ACC112 (cell line): ENCODE data around the gene TM9SF3.
A peak's percentile ranks its signal among the peaks of the same experiment; 100 is the strongest.

Source experiments
- H2AFZ ChIP-seq: fragments of 200-600 bp; sonication (generic); one replicate; pipeline ENCODE4 v1.6.0; 2017; ENCODE audit warnings: antibody characterized with exemption, low read length; ENCODE audit not compliant: unreplicated experiment
- H3K27ac ChIP-seq: fragments of 200-600 bp; sonication (generic); 2 replicates; pipeline ENCODE4 v1.5.1; 2014; ENCODE audit warnings: low read depth, mild to moderate bottlenecking, antibody characterized with exemption, low read length, moderate library complexity
- H3K27me3 ChIP-seq: fragments of 200-600 bp; sonication (generic); 2 replicates; pipeline ENCODE4 v1.6.1; 2014; ENCODE audit warnings: mild to moderate bottlenecking, antibody characterized with exemption, low read length, moderate library complexity, mixed read lengths; ENCODE audit not compliant: insufficient read depth
- H3K36me3 ChIP-seq: fragments of 200-600 bp; sonication (generic); 2 replicates; pipeline ENCODE4 v1.6.1; 2016; ENCODE audit warnings: mild to moderate bottlenecking, antibody characterized with exemption, low read length, moderate library complexity, mixed read lengths; ENCODE audit not compliant: insufficient read depth
- H3K4me1 ChIP-seq: fragments of 200-600 bp; sonication (generic); one replicate; pipeline ENCODE4 v1.6.1; 2016; ENCODE audit warnings: low read length, mixed read lengths; ENCODE audit not compliant: insufficient read depth, unreplicated experiment, control insufficient read depth
- H3K4me3 ChIP-seq: fragments of 200-600 bp; sonication (generic); 2 replicates; pipeline ENCODE4 v1.5.1; 2014; ENCODE audit warnings: mild to moderate bottlenecking, low read depth, low read length
- H3K79me2 ChIP-seq: fragments of 200-600 bp; sonication (generic); one replicate; pipeline ENCODE4 v1.6.0; 2016; ENCODE audit warnings: low read length; ENCODE audit not compliant: control insufficient read depth, unreplicated experiment, insufficient read depth

The TM9SF3 gene

DNA sequence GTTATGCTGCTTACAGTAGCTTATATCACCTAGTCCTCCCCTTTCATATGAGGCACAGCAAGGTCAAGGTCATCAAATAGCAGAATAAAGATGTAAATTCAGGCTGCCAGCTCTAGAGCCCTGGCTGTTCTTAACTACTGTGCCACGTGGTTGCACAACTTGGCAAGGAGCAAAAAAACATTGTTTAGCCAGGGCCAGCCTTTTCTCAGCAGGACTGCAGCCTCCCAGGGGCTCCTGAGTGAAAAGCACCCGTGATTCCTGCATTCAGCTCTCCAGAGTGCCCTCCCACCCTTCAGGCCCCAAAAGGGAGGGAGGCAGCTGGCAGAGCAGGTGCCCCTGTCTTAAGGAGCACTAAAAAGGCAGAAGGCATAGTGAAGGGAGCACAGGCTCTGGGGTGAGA lies 31.8 kb upstream of the TM9SF3 start:
- H2AFZ ChIP-seq: no peak overlapping the region
- H3K4me1 ChIP-seq: peaks cover 14% of the 10 kb centered on the region
- H3K36me3 ChIP-seq: no peaks in the 10 kb centered on the region
- peaks cover 5% of the 10 kb centered on the region; the same call in 1 of the 2 replicates for H3K27me3 ChIP-seq
- H3K27ac ChIP-seq: no peak overlapping the region
- no peak overlapping the region for H3K4me3 ChIP-seq
- H3K79me2 ChIP-seq: no peaks in the 10 kb centered on the region

GRCh38 chr10:96616961-96617360 lies 30.1 kb upstream of the TM9SF3 start:
- Histone ChIP-seq H3K36me3 (no peaks in the 10 kb centered on the region), H3K27ac (no peak overlapping the region)

GRCh38 chr10:96614515-96614914 lies 27.7 kb upstream of the TM9SF3 start:
- Histone ChIP-seq H3K4me1 (peaks cover 18% of the 10 kb centered on the region), H3K27ac (no peak overlapping the region), H3K4me3 (peak overlapping the region; percentile 36; the same call in 1 of the 2 replicates), H3K36me3 (no peaks in the 10 kb centered on the region), H3K27me3 (no peaks in the 10 kb centered on the region), H2AFZ (no peak overlapping the region), H3K79me2 (no peaks in the 10 kb centered on the region)

More at GRCh38 chr10:96616961-96617360, 30.1 kb upstream of the TM9SF3 start:
- Histone ChIP-seq H3K4me3 (no peak overlapping the region), H3K4me1 (peaks cover 18% of the 10 kb centered on the region), H3K27me3 (no peaks in the 10 kb centered on the region), H2AFZ (no peak overlapping the region), H3K79me2 (no peaks in the 10 kb centered on the region)

GRCh38 chr10:96613576-96613975 lies 26.8 kb upstream of the TM9SF3 start:
- H3K36me3 ChIP-seq: no peaks in the 10 kb centered on the region
- H3K27ac ChIP-seq: no peak overlapping the region
- peaks cover 7% of the 10 kb centered on the region for H3K27me3 ChIP-seq
- H3K4me3 ChIP-seq: no peak overlapping the region
- no peak overlapping the region for H2AFZ ChIP-seq
- no peaks in the 10 kb centered on the region for H3K79me2 ChIP-seq
- H3K4me1 ChIP-seq: peaks cover 18% of the 10 kb centered on the region

DNA sequence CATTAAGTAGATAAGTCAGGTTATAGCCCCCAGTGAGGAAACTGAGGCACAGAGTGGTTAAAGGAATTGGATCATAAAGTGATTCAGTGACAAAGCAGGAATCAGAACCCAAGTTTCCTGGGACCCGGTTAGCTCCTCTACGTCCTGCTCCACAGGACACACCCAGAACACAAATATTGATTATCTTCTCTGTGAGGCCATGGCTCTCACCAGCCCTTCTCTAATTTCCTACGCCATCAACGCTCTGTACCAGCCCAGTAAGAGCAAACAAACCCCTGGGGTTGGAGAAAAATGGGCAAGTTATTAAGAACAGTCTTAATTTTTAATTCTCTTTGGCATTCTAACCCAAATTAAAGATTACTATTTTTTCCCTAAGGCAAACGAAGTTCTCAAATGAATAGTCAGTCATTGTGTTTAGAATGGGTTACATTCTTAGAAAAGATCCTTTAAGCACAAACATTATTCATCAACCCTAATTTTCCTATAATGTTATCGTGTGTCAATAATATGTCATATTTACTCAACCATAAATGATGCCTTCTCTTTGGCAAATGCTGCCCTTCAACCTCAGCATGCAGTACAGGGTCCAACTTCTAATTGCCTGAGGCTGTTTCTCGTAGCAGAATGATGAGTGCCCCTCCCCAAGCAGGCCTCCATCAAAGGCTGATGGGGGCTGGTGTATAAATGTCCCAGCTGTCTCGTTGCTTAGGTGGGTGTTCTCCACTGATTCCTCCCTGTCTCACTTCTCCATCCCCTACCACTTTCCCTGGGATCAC lies 25.4 kb upstream of the TM9SF3 start:
- Histone ChIP-seq H3K4me1 (peaks cover 18% of the 10 kb centered on the region), H3K27me3 (peaks cover 13% of the 10 kb centered on the region), H2AFZ (no peak overlapping the region), H3K36me3 (no peaks in the 10 kb centered on the region), H3K27ac (no peak overlapping the region), H3K79me2 (no peaks in the 10 kb centered on the region), H3K4me3 (no peak overlapping the region)

DNA sequence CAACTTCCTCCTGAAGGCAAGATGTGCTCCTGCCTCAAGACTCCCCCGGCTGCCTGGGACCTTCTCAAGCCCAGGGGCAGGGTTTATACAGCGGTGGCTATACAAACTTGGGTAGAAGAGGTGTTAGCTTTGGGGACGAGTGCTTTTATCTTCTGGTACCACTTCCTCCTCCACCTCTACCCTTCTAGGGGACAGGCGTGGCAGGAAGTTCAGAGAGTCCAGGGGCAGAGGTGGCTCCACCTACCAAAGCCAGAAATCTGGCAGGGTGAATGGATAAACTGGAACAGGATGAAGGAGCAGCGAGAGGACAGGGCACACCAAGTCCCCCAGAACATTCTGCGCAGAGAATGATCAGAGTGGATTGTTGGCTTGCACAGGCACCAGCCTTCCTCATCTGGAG lies 24.0 kb upstream of the TM9SF3 start:
- H3K4me1 ChIP-seq: peaks cover 24% of the 10 kb centered on the region
- no peak overlapping the region for H3K27ac ChIP-seq
- peaks cover 17% of the 10 kb centered on the region for H3K27me3 ChIP-seq
- no peaks in the 10 kb centered on the region for H3K79me2 ChIP-seq
- H3K36me3 ChIP-seq: no peaks in the 10 kb centered on the region
- H2AFZ ChIP-seq: no peak overlapping the region
- H3K4me3 ChIP-seq: no peak overlapping the region

DNA sequence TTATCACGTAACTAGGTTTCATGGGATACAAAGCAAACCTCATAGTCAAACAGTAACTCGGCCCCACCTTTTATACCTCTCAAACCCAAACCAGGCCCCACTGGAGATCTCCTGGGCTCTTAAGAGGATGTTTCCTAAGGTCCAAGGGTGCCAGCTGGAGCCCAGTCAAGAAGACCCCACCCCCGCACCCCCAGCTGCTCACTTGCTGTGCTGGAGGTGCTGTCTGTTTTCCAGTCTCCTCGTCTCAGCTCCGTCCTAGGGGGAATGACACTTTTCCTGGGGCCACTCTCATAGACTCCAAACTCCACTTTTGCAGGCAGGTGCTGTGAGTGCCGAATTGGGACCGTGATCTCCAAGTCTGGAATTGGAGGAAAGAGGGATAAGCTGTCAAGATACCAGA lies 22.7 kb upstream of the TM9SF3 start:
- Histone ChIP-seq H3K4me3 (no peak overlapping the region), H2AFZ (no peak overlapping the region), H3K4me1 (peaks cover 19% of the 10 kb centered on the region), H3K27ac (no peak overlapping the region), H3K36me3 (no peaks in the 10 kb centered on the region), H3K27me3 (peaks cover 17% of the 10 kb centered on the region), H3K79me2 (no peaks in the 10 kb centered on the region)

- Histone ChIP-seq H3K27ac (no peak overlapping the region), H3K4me3 (no peak overlapping the region), H3K27me3 (peaks cover 18% of the 10 kb centered on the region), H3K36me3 (no peaks in the 10 kb centered on the region), H3K79me2 (no peaks in the 10 kb centered on the region), H3K4me1 (peaks cover 12% of the 10 kb centered on the region), H2AFZ (no peak overlapping the region)
Measured at GRCh38 chr10:96608805-96609204, 22.0 kb upstream of the TM9SF3 start.

DNA sequence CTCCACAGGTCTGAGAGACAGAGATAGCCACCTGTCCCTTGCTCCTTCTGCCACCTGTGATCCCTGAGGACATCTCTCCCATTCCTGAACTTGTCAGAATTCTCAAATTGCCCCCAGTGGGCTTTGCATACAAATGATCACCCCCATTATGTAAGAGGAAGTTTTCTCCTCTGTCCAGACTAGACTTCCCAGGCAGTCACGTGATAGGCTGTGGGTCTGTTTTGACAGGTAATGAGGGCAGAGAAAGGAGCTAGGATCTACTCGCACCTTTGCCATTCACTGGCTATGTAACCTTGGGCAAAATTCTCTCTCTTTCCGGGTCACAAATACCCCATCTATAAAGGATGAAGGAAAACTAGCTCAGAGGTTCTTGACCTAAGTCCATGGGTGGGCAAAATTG lies 21.4 kb upstream of the TM9SF3 start:
- Histone ChIP-seq H3K79me2 (no peaks in the 10 kb centered on the region), H3K36me3 (no peaks in the 10 kb centered on the region), H3K4me1 (peaks cover 7% of the 10 kb centered on the region), H3K27me3 (peaks cover 21% of the 10 kb centered on the region), H2AFZ (no peak overlapping the region), H3K27ac (no peak overlapping the region), H3K4me3 (no peak overlapping the region)

- no peak overlapping the region for H3K27ac ChIP-seq
- H3K36me3 ChIP-seq: no peaks in the 10 kb centered on the region
- H3K27me3 ChIP-seq: peaks cover 21% of the 10 kb centered on the region
- no peaks in the 10 kb centered on the region for H3K79me2 ChIP-seq
- no peak overlapping the region for H3K4me3 ChIP-seq
- H2AFZ ChIP-seq: no peak overlapping the region
- H3K4me1 ChIP-seq: peaks cover 6% of the 10 kb centered on the region
Measured at GRCh38 chr10:96606946-96607345, 20.1 kb upstream of the TM9SF3 start.

- peaks cover 21% of the 10 kb centered on the region for H3K27me3 ChIP-seq
- no peak overlapping the region for H3K27ac ChIP-seq
- H3K79me2 ChIP-seq: no peaks in the 10 kb centered on the region
- H3K4me1 ChIP-seq: peaks cover 6% of the 10 kb centered on the region
- H2AFZ ChIP-seq: no peak overlapping the region
- no peaks in the 10 kb centered on the region for H3K36me3 ChIP-seq
- no peak overlapping the region for H3K4me3 ChIP-seq
Measured at GRCh38 chr10:96606216-96606615, 19.4 kb upstream of the TM9SF3 start.
